Measurements from ENCODE around the gene RETN.

RETN gene

DNA sequence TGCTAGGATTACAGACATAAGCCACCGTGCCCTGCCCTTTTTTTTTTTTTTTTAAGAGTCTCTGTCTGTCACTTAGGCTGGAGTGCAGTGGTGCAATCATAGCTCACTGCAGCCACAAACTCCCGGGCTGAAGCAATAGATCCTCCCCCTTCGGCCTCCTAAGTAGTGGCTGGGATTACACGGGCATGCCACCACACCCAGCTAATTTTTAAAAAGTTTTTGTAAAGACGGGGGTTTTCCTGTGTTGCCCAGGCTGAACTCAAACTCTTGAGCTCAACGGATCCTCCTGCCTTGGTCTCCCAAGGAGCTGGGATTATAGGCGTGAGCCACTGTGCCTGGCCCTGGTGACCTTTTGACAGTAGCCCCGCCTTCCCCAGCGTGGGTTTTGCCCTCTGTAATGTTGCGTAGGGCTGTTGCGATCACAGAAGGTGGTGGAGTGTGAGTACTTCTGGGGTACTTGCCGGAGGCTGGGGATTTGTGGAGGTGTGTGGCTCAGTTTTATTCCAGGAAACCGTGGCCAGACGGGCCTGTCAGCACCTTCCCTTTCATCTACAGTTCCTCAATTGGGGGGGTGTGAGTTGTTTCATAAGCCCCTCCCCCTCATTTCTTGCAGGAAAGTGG, 11.6 kb upstream of the RETN start:
- no peak overlapping the region for H3K4me3 ChIP-seq (ENCODE audit: low read depth, low read length)
- no peak for TF ChIP-seq CTCF (IDR thresholded peaks at IDR 0.05)
- no peak overlapping the region for H2AFZ ChIP-seq
- H3K36me3 ChIP-seq (ENCODE audit: control insufficient read depth, insufficient read depth, low read length), result no peaks in the 10 kb centered on the region
- peaks cover 3% of the 10 kb centered on the region for H3K27me3 ChIP-seq (ENCODE audit: control insufficient read depth, insufficient read depth, low read length)
- H3K9ac ChIP-seq, result no peak overlapping the region
- no peak overlapping the region for H3K4me2 ChIP-seq (ENCODE audit: low read length)
- no peak overlapping the region for H3K27ac ChIP-seq
- H3K9me3 ChIP-seq (ENCODE audit: control insufficient read depth, low read length), result no peaks in the 10 kb centered on the region
- H3K79me2 ChIP-seq, result no peaks in the 10 kb centered on the region
- H3K4me1 ChIP-seq, result no peaks in the 10 kb centered on the region

GRCh38 chr19:7658219-7658686, 10.6 kb upstream of the RETN start:
- Histone ChIP-seq H3K4me1 (no peaks in the 10 kb centered on the region), H2AFZ (no peak overlapping the region), H3K27ac (no peak overlapping the region), H3K9me3 (ENCODE audit: control insufficient read depth, low read length) (no peaks in the 10 kb centered on the region), H3K36me3 (ENCODE audit: control insufficient read depth, insufficient read depth, low read length) (no peaks in the 10 kb centered on the region), H3K4me2 (ENCODE audit: low read length) (no peak overlapping the region), H3K79me2 (no peaks in the 10 kb centered on the region), H3K9ac (no peak overlapping the region), H3K4me3 (ENCODE audit: low read depth, low read length) (no peak overlapping the region), H3K27me3 (ENCODE audit: control insufficient read depth, insufficient read depth, low read length) (peaks cover 3% of the 10 kb centered on the region)
- no peak for TF ChIP-seq CTCF (IDR thresholded peaks at IDR 0.05)

DNA sequence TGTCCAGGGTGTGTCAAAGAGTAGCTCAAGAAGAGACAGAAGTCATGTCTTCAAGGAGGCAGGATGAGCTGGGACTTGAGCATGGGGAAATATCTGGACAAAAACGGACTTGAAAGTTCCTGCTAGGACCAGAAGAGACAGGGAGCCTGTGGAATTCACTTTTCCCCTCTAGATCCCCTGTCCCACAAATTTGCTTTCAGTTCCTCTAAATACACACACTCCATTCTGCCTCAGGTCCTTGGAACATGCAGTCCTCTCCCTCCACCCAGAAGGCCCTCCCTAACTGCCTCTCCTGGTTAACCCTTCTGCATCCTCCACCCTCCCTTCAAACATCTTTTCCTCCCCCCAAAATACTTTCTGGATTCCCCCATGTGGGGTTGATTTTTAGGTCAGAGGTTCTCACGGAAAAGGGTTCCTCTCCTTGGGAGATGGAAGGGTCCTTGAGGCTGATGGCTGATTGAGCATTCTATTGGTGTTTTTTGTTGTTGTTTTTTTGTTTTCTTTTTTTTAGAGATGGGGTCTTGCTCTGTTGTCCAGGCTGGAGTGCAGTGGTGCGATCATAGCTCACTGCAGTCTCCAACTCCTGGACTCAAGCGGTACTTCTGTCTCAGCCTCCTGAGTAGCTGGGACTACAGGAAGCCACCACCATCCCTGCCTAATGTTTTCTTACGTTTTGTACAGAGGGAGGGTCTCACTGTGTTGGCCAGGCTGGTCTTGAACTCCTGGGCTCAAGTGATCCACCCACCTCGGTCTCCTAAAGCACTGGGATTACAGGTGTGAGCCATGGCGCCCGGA, 6.9 kb upstream of the RETN start:
- no peak overlapping the region for H3K9ac ChIP-seq
- H3K27me3 ChIP-seq (ENCODE audit: control insufficient read depth, insufficient read depth, low read length), result peaks cover 3% of the 10 kb centered on the region
- H3K4me3 ChIP-seq (ENCODE audit: low read depth, low read length), result no peak overlapping the region
- no peak overlapping the region for H3K4me2 ChIP-seq (ENCODE audit: low read length)
- no peaks in the 10 kb centered on the region for H3K36me3 ChIP-seq (ENCODE audit: control insufficient read depth, insufficient read depth, low read length)
- H3K4me1 ChIP-seq, result no peaks in the 10 kb centered on the region
- no peak overlapping the region for H2AFZ ChIP-seq
- no peaks in the 10 kb centered on the region for H3K79me2 ChIP-seq
- no peak overlapping the region for H3K27ac ChIP-seq
- H3K9me3 ChIP-seq (ENCODE audit: control insufficient read depth, low read length), result no peaks in the 10 kb centered on the region
- TF ChIP-seq CTCF (IDR thresholded peaks at IDR 0.05), result no peak

- TF ChIP-seq CTCF (IDR thresholded peaks at IDR 0.05), result no peak
- no peak overlapping the region for H3K27ac ChIP-seq
- no peaks in the 10 kb centered on the region for H3K79me2 ChIP-seq
- H3K36me3 ChIP-seq (ENCODE audit: control insufficient read depth, insufficient read depth, low read length), result no peaks in the 10 kb centered on the region
- no peak overlapping the region for H3K9ac ChIP-seq
- H3K9me3 ChIP-seq (ENCODE audit: control insufficient read depth, low read length), result no peaks in the 10 kb centered on the region
- H3K4me2 ChIP-seq (ENCODE audit: low read length), result no peak overlapping the region
- H3K27me3 ChIP-seq (ENCODE audit: control insufficient read depth, insufficient read depth, low read length), result peaks cover 3% of the 10 kb centered on the region
- H3K4me1 ChIP-seq, result no peaks in the 10 kb centered on the region
- H3K4me3 ChIP-seq (ENCODE audit: low read depth, low read length), result no peak overlapping the region
- H2AFZ ChIP-seq, result no peak overlapping the region
Measured at GRCh38 chr19:7662657-7663056, 6.2 kb upstream of the RETN start.
